K562 (cell line): Measurements from ENCODE around the gene SLC7A9. TPM values are rescaled to one million over a fixed set of nuclear protein-coding genes. Genes with fewer than 3 reads are reported as not detected.

ENCODE experiments used
- ATAC-seq: fragments of 200-7000 bp; cut with Tn5 transposase; 3 replicates; pipeline ENCODE4 v1.9.1; 2020; ENCODE audit warnings: moderate library complexity
- BruUV-seq: library from RNA; stranded (reverse); fragments of 400-500 nt; replicated peaks from 2 replicates; lab custom pipeline; 2021; lab: Mats Ljungman, UMichigan
- CTCF ChIA-PET: fragments of 300-600 bp; formaldehyde crosslinking; extraction: SDS; loops from one replicate; lab custom pipeline; 2021; ENCODE audit warnings: low intra/inter-chr PET ratio; lab: Yijun Ruan, JAX
- POLR2A ChIA-PET: fragments of 300-600, 350-650 bp; sonication (Branson Sonifier 250); formaldehyde crosslinking; extraction: SDS; loops from one replicate; lab custom pipeline; 2021; ENCODE audit warnings: antibody characterized with exemption, inconsistent platforms; lab: Yijun Ruan, JAX
- DNase-seq, 4 experiments: peaks; one replicate each; pipeline versions ENCODE4 v3.0.0 to v3.0.0-alpha.2; 2011 to 2018; ENCODE audit warnings: low spot score in 3 of 4, mixed read lengths in 3 of 4; ENCODE audit errors: extremely low read depth in 1 of 4
- FAIRE-seq: peaks from 2 replicates; lab custom pipeline; 2011; peaks lifted over from hg19 to GRCh38; lab: Jason Lieb, UNC
- H2AFZ ChIP-seq: 2 replicates; pipeline ENCODE4 v1.6.0; 2011; ENCODE audit warnings: low read depth, low read length, control low read depth, inconsistent platforms
- H3K27ac ChIP-seq: fragments of 200-600 bp; 3 replicates; pipeline ENCODE4 v1.8.0; 2011; ENCODE audit warnings: low read depth, mild to moderate bottlenecking, control low read depth, inconsistent platforms, low read length, moderate library complexity, mixed read lengths; ENCODE audit errors: extremely low read depth
- H3K27me3 ChIP-seq, 2 experiments: fragments of 300-600 bp in 1 of 2; 2 replicates in 1 of 2; 3 replicates in 1 of 2; pipeline versions ENCODE4 v1.6.0 to v1.8.0; 2011; ENCODE audit warnings: inconsistent platforms in 2 of 2, low read length in 2 of 2, mild to moderate bottlenecking in 1 of 2, mixed read lengths in 1 of 2, moderate library complexity in 1 of 2; ENCODE audit not compliant: control insufficient read depth in 2 of 2, insufficient read depth in 2 of 2
- H3K36me3 ChIP-seq: fragments of 300-600 bp; 3 replicates; pipeline ENCODE4 v1.8.0; 2011; ENCODE audit warnings: mild to moderate bottlenecking, low read length, inconsistent platforms; ENCODE audit not compliant: control insufficient read depth, insufficient read depth
- H3K4me1 ChIP-seq, 2 experiments: fragments of 200-600 bp in 1 of 2; replicated peaks in 1 of 2; 2 replicates in 1 of 2; 3 replicates in 1 of 2; pipeline versions ENCODE4 v1.5.1 to v1.8.0; 2011; ENCODE audit warnings: inconsistent platforms in 2 of 2, low read length in 2 of 2, mild to moderate bottlenecking in 1 of 2, mixed read lengths in 1 of 2, moderate library complexity in 1 of 2; ENCODE audit not compliant: control insufficient read depth in 2 of 2, insufficient read depth in 2 of 2
- H3K4me2 ChIP-seq: 2 replicates; pipeline ENCODE4 v1.6.1; 2011; ENCODE audit warnings: low read length, control low read depth, inconsistent platforms, mixed read lengths; ENCODE audit not compliant: insufficient read depth
- H3K4me3 ChIP-seq: fragments of 200-600 bp; sonication (generic), shearing (Covaris generic); 2 replicates; pipeline ENCODE4 v1.5.1; 2016; ENCODE audit warnings: control low read depth, inconsistent platforms
- H3K79me2 ChIP-seq: fragments of 200-600 bp; 3 replicates; pipeline ENCODE4 v1.8.0; 2011; ENCODE audit warnings: low read length, inconsistent platforms; ENCODE audit not compliant: control insufficient read depth, insufficient read depth
- H3K9ac ChIP-seq, 2 experiments: 2 replicates each; pipeline versions ENCODE4 v1.6.0 to v1.6.1; 2011; ENCODE audit warnings: low read depth in 2 of 2, low read length in 2 of 2, control low read depth in 1 of 2, inconsistent platforms in 1 of 2, mild to moderate bottlenecking in 1 of 2, mixed read lengths in 1 of 2; ENCODE audit not compliant: insufficient read depth in 1 of 2
- H3K9me1 ChIP-seq: one replicate; pipeline ENCODE4 v1.6.0; 2011; ENCODE audit warnings: inconsistent platforms, mild to moderate bottlenecking, low read length, moderate library complexity; ENCODE audit not compliant: control insufficient read depth, insufficient read depth
- H3K9me3 ChIP-seq: replicated peaks from 2 replicates; pipeline ENCODE4 v1.5.1; 2011; ENCODE audit warnings: low read depth, low read length, inconsistent platforms; ENCODE audit not compliant: control insufficient read depth, insufficient read depth
- H4K20me1 ChIP-seq: replicated peaks from 2 replicates; pipeline ENCODE4 v1.6.1; 2011; ENCODE audit warnings: low read length, inconsistent platforms, mixed read lengths; ENCODE audit not compliant: control insufficient read depth, insufficient read depth
- CXXC5 ChIP-seq: fragments of 250-450 bp; sonication (Bioruptor Pico); IDR thresholded peaks from 2 replicates; pipeline ENCODE4 v1.8.0; 2022; ENCODE audit warnings: inconsistent platforms, mild to moderate bottlenecking, moderate library complexity
- MEF2D ChIP-seq: conservative IDR thresholded peaks from 2 replicates; pipeline ENCODE4 v1.6.1; 2016; ENCODE audit warnings: low read depth, missing genetic modification characterization, missing compliant biosample characterization
- SAFB2 ChIP-seq: fragments of 200-400 bp; formaldehyde crosslinking; IDR thresholded peaks from 2 replicates; pipeline ENCODE4 v1.6.1; 2018; ENCODE audit warnings: borderline replicate concordance, low read length, low read depth, moderate library complexity; ENCODE audit not compliant: severe bottlenecking
- ZNF717 ChIP-seq: fragments of 250-450 bp; sonication (Bioruptor Pico); IDR thresholded peaks from 2 replicates; pipeline ENCODE4 v1.5.0; 2021
- ZNF79 ChIP-seq: fragments of 250-450 bp; sonication (Bioruptor Pico); IDR thresholded peaks from 2 replicates; pipeline ENCODE4 v1.4.0; 2020; ENCODE audit warnings: low read depth, mild to moderate bottlenecking, moderate library complexity
- WGBS: fragments of 100-300 bp; shearing (Covaris generic); methylation state at CpG from one replicate; pipeline ENCODE4 v1.1.6; 2016; ENCODE audit warnings: low coverage, mixed read lengths; ENCODE audit not compliant: insufficient coverage; ENCODE audit errors: missing lambda C conversion rate; 5-methylcytosine and 5-hydroxymethylcytosine counted together
- in situ Hi-C: fragments of 300-500 bp; cut with MboI; formaldehyde crosslinking; loops from 4 replicates; pipeline ENCODE4 v1.15.0; 2018; ENCODE audit warnings: inconsistent platforms, mixed read lengths
- intact Hi-C: fragments of 100-400 bp; cut with micrococcal nuclease; formaldehyde crosslinking; loops from 2 replicates; pipeline ENCODE4 v1.14.2; 2022
- polyA plus RNA-seq, 8 experiments: library from polyadenylated mRNA; depleted of rRNA in 4 of 8; stranded (reverse) in 5 of 8; unstranded in 3 of 8; fragments of >200 nt; fragmentation: Nextera tagmentation in 2 of 8; fragmentation: Illumina TruSeq in 1 of 8; extraction: Ambion mirVana in 2 of 8; extraction: Trizol in 1 of 8; gene quantifications; 2 replicates each; pipeline versions ENCODE4 v1.2.1 to v1.2.3, GENCODE V29; 2011 to 2014; ENCODE audit warnings: inconsistent platforms in 1 of 8, missing spikeins in 1 of 8
- total RNA-seq, 7 experiments: library from RNA; depleted of rRNA in 6 of 7; stranded (reverse); fragments of >200 nt in 6 of 7; fragmentation: Illumina TruSeq in 2 of 7; extraction: Trizol in 2 of 7; gene quantifications; 2 replicates each; pipeline versions ENCODE4 v1.2.1 to v1.2.3, GENCODE V29; 2011 to 2021; ENCODE audit warnings: low replicate concordance in 1 of 7
- TF ChIP-seq, protein P1 (sequence below), 2 experiments: fragments of 450-650 bp; formaldehyde crosslinking in 1 of 2; IDR thresholded peaks; 2 replicates each; pipeline versions ENCODE4 v1.4.0 to v1.6.1; 2014 to 2020; ENCODE audit warnings: mild to moderate bottlenecking in 2 of 2, borderline replicate concordance in 1 of 2, low read depth in 1 of 2

Gene SLC7A9
- total and polyA plus RNA-seq, 9 of the 15 experiments (the other 6 are each of a cell fraction or from before 2014, with no cell fraction given), result not detected

DNA sequence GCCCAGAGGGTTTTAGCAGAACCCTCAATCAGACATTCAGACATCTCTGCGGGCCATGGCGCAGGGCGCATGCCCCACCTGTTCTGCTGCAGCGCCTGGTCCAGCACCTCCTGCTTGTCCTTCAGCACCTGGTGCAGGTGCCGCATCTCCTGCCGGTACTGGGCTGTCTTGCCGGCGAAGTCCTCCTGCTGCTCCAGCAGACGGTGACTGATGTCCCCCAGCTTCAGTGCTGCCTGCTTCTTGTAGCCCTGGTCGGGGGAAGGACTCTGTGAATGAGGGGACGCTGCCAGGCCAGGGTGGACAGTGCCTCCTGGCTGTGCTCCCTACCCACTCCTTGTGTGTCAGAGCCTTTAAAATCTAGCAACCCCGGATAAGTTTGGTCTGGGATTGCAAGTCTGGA lies 12.2 kb upstream of the SLC7A9 start (continued):
- TF ChIP-seq, protein P1, sequence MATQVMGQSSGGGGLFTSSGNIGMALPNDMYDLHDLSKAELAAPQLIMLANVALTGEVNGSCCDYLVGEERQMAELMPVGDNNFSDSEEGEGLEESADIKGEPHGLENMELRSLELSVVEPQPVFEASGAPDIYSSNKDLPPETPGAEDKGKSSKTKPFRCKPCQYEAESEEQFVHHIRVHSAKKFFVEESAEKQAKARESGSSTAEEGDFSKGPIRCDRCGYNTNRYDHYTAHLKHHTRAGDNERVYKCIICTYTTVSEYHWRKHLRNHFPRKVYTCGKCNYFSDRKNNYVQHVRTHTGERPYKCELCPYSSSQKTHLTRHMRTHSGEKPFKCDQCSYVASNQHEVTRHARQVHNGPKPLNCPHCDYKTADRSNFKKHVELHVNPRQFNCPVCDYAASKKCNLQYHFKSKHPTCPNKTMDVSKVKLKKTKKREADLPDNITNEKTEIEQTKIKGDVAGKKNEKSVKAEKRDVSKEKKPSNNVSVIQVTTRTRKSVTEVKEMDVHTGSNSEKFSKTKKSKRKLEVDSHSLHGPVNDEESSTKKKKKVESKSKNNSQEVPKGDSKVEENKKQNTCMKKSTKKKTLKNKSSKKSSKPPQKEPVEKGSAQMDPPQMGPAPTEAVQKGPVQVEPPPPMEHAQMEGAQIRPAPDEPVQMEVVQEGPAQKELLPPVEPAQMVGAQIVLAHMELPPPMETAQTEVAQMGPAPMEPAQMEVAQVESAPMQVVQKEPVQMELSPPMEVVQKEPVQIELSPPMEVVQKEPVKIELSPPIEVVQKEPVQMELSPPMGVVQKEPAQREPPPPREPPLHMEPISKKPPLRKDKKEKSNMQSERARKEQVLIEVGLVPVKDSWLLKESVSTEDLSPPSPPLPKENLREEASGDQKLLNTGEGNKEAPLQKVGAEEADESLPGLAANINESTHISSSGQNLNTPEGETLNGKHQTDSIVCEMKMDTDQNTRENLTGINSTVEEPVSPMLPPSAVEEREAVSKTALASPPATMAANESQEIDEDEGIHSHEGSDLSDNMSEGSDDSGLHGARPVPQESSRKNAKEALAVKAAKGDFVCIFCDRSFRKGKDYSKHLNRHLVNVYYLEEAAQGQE (IDR thresholded peaks at IDR 0.05; ENCODE audit: borderline replicate concordance), result no peak
- TF ChIP-seq, protein P1 (CRISPR knock-in tag; IDR thresholded peaks at IDR 0.05; ENCODE audit: low read depth), result no peak

DNA sequence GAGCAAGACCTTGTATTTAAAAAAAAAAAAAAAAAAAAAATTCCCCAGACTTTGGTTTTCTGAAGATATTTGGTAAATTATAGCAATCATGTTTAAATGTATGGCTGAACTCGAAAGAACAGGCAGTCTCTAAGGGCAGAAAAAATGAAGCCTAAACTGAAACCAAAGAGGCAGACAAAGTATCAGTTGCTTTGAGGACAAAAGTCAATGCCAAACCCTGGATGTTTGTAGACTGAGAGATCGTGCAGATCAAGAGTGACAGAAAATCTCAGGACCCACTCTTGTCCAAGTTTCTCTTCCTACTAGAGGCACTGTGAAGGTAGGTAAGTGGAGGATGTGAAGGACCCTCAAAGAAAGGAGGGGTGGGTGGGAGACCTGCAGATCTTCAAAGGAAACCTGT lies 11.1 kb upstream of the SLC7A9 start:
- Histone ChIP-seq H3K36me3 (no peaks in the 10 kb centered on the region), H4K20me1 (no peaks in the 10 kb centered on the region), H3K9ac (no peak overlapping the region), H3K9me3 (no peaks in the 10 kb centered on the region), H3K79me2 (no peaks in the 10 kb centered on the region), H3K4me1 (peaks cover 0 to 4% of the 10 kb centered on the region in 2 experiments; a peak in 2 of 5 replicates), H3K4me3 (no peak overlapping the region), H3K9me1 (no peaks in the 10 kb centered on the region), H3K4me2 (no peak overlapping the region), H3K27me3 (peaks cover 8 to 33% of the 10 kb centered on the region in 2 experiments; a peak in 4 of 5 replicates), H3K27ac (no peak overlapping the region), H2AFZ (no peak overlapping the region)
- intact Hi-C loops (no loop called here), in situ Hi-C loops (no loop called here)
- 0% methylated on average over 2 of the region's 2 CpGs for WGBS
- CTCF ChIA-PET, result no interaction called here
- ATAC-seq, result no peak
- FAIRE-seq, result no peak
- POLR2A ChIA-PET, result no interaction called here
- no peak for DNase-seq
- BruUV-seq, result no TSS peak
- TF ChIP-seq MEF2D (no peak), ZNF717 (no peak), SAFB2 (no peak), CXXC5 (CRISPR knock-in tag) (no peak), ZNF79 (CRISPR knock-in tag) (no peak)
